ENCODE measurements around the gene BCS1L.

The BCS1L gene

DNA sequence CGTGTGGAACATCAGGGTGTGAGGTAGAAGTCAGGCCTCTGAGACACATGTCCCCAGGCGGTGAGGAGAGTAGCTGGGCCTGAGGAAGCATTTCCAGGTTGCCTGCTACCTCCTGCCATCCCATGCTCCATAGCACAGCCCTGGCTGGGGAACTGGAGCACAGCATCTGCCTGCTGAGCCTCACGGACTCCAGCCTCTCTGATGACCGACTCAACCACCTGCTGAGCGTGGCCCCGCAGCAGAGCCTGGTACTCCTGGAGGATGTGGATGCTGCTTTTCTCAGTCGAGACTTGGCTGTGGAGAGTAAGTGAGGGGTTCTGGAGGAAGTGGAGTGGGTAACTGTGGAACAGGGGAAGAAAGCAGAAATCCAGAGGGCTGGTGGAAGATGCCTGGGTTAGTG is 2.9 kb downstream of the BCS1L start:
- DNase-seq (ENCODE audit: low spot score), result no peak

DNA sequence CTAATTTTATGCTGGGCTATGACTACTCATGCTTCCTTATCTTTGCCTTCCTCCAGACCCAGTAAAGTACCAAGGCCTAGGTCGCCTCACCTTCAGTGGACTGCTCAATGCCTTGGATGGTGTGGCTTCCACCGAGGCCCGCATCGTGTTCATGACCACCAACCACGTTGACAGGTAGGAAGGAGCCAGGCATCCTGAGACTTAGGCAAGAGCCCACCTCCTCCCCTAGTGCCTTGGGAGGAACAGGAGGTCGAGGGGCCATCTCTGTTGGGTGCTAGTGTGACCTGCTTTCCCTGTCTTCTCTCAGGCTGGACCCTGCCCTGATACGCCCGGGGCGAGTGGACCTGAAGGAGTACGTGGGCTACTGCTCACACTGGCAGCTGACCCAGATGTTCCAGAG is 3.3 kb downstream of the BCS1L start:
- DNase-seq (ENCODE audit: low spot score), result no peak

DNA sequence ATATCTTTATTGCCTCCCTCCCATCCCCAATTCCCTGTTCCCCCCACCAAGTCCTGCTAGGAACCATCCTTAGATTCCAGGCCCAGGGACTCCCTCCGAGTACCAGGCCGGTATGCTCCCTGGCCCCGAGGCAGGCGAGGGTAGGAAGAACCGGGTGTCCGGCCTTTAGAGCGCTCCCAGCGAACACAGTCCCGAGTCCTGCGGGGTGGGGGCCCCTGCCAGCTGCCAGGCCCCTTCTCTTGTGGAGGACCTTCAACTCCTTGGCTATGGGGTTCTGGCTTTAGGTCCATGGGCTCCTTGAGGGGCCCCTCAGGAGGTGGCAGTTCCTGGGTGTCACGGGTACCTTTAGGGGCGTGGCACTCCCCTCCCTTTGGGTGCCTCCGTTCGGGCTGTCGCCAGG is 4.4 kb downstream of the BCS1L start:
- DNase-seq (ENCODE audit: low spot score), result no peak

DNA sequence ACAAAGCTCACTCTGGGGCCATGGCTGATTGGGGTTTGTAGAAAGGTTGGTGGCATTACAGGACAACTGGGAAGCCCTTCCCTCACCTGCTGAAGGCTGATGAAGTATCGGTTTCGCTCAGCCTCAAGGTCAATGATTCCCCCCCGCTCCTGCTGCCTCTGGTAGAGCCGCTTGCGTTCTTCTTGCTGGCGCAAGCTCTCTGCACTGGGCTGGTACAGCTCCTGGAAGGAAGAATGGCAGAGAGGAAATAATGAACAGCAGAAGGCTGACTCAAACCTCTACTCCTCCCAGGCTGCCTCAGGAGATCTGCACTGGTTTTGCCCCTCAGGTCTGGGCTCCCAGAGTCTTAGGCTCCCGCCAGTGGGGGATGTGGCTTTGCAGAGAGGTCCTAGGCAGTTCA is 5.2 kb downstream of the BCS1L start:
- no peak for DNase-seq (ENCODE audit: low spot score)

DNA sequence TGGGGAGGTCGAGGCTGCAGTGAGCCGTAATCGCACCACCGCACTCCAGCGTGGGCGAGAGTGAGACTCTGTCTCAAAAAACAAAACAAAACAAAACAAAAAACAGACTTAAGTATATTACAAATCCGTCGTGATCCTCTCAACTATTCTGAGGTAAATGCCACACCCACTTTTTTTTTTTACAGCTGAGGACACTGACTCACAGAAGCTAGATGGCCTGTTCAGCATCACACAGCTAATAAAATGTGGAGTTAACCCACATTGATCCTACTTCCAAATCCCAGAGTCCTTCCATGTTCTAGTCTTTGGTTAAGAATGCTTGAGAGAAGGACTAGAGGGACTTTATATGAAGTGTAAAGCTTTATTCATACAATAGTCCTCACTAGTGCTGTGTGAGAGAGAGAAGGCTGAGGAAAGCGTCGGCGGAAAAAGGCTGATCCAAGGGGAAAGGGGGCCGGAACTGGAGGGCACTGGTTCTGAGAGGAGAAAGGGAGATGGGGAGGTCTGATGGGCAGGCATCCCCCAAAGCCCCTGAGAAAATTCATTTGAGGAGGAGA is 11.7 kb downstream of the BCS1L start:
- DNase-seq (ENCODE audit: low spot score), result no peak

DNA sequence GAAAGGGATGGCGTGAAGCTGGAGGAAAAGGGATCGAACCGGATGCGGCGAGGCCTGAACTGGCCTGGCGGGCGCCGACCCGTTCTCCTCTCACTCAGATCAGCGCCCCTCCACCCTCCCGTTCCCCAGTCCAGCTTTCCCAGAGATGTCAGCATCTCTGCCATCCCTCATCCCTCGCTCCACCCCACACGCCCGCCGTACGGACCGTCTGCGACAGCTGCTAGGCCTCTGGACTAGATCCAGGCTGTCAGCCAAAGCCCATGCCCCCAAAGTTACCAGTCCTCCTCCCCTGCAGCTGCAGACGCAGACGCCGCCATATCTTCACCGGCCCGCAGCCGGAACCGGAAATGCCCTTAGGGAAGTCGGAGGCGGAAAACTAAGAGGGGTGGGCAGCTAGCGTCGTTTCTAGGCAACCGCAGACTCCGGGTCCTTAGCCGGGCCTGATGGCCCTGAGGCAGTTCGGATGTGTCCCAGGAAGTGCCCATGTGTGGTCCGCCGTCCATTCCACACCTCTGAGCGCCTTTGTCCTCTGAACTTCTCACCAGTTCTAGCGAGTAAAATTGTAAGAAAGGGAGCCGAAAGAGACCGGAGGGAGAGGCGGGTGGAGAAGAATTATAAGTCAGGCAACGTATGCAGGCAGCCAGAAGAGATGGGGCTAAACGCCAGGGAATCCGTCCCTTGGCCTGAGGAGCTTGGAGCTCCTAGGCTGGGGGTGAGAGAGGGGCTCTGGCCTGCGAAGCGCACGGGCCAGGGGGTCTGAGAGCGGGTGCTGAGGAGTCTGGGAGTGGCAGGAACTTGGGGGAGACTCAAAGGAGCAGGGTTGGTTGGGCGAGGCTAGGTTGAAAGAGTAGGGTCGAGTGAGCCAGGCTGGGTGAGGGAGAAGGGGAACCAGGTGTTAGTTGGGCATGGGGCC is 12.4 kb downstream of the BCS1L start, which contains the start of the genes RNF25 and STK36:
RNF25 (minus strand) TSS at position 349 of the 913 bp plus-strand sequence; CDS start at position 317, 32 bp downstream.
STK36 (plus strand) TSS at position 433 of the 913 bp plus-strand sequence. CDS start 744 bp downstream, outside the sequence.
- DNase-seq (ENCODE audit: low spot score), result peak; percentile 89

DNA sequence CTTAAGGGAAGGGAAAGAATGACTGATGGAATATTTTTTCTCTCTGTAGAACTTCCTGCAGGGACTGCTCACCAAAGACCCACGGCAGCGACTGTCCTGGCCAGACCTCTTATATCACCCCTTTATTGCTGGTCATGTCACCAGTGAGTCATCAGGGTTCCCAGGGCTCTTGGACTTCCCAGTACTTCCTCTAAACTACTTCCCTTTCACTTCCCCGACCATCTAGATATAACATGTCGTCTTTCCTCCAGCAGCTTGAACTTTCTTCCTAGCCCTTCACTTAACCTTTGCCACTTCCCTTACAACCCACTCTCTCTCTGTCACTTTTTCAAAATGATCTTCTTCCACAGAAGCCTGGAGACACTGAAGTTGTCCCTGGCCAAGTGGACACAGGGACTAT is 19.6 kb downstream of the BCS1L start:
- DNase-seq (ENCODE audit: low spot score), result no peak

DNA sequence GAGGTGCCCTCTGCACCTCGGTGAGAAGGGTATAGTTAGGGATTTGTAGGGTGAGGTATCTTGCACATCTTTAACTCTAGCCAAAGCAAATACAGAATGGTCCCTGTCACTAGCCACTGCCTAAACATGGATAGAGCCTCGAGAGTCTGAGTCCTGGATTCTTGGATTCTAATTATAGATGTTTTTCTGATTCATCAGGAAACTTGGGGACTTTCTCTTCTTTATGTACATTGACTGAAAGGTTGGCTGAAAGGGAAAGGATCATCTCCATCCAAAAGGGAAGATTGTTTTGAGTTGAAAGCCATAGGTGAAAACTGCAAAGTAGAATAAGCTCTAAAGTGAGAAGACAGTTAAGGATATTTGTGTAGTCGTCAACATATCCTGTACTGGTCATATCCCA is 20.6 kb downstream of the BCS1L start:
- no peak for DNase-seq (ENCODE audit: low spot score)

DNA sequence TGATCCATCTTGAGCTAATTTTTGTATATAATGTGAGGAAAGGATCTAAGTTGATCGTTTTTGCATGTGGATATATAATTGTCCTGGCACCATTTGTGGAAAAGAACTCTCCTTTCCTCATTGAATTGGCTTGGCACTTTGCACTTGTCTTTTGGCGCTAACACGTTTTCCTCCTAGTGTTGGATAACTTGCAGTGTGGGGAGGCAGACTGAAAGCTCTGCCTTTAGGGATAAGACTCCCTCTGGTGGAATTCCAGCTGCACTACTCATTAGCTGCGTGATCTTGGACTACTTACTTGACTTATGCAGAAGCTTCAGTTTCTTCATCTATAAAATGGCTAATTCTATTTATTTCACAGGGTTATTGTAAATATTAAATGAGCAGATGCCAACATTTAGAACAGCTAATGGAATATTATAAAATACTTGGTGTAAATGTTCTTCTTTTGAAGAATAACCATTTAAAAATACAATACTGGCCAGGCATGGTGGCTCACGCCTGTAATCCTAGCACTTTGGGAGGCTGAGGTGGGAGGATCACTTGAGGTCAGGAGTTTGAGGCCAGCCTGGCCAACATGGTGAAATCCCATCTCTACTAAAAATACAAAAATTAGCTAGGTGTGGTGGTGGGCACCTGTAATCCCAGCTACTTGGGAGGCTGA is 28.0 kb downstream of the BCS1L start:
- peak; percentile 31 for DNase-seq (ENCODE audit: low spot score)

DNA sequence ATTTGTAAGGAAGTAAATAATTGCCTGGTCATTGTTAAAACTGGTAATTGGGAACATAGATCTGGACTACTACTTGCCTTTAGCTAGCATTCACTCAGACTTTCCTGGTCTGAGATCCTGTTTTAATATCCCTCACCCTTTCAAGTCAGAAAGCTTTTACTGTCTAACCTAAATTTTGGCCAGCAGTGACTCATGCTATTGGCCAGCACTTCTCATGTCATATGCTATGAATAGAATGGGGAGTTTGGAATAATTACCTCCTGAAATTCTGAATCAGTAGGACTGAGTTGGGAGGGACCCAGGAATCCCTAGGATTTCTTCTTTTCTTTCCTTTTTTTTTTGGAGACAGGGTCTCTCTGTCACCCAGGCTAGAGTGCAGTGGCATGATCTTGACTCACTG is 31.8 kb downstream of the BCS1L start:
- DNase-seq (ENCODE audit: low spot score), result no peak

DNA sequence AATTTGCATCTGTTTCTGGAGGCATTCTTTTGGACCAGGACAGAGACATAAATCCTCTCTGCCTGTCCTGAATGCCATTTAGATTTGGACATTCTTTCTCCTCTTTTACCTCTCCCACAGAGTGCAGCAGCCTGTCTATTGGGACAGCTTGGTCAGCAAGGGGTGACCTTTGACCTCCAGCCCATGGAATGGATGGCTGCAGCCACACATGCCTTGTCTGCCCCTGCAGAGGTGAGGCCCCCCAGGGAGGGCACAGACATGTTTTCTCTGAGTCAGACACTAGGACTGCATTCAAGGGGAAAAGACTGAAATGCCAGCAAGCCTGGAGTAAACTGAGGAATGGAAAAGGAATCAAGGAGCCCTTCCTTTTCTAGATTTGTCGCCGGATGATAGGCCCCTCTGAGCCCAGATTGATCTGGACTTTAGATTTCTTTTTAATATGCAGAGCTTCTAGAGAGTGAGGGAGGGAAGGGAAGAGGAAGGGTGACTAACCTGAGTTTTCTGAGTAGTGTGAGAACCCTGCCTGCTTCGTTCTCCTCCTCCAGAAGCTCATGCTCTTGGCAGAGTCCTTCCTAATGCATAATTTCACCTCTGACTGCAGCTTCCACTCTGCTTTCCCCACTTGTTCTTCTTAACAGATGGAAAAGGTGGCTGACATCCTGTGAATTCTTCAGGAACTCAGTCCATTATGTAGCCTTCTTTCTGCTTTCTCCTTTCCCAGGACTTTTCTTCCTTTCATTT is 35.1 kb downstream of the BCS1L start:
- DNase-seq (ENCODE audit: low spot score), result no peak

DNA sequence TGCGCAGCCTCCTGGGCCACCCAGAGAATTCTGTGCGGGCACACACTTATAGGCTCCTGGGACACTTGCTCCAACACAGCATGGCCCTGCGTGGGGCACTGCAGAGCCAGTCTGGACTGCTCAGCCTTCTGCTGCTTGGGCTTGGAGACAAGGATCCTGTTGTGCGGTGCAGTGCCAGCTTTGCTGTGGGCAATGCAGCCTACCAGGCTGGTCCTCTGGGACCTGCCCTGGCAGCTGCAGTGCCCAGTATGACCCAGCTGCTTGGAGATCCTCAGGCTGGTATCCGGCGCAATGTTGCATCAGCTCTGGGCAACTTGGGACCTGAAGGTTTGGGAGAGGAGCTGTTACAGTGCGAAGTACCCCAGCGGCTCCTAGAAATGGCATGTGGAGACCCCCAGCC is 39.4 kb downstream of the BCS1L start:
- no peak for DNase-seq (ENCODE audit: low spot score)

DNA sequence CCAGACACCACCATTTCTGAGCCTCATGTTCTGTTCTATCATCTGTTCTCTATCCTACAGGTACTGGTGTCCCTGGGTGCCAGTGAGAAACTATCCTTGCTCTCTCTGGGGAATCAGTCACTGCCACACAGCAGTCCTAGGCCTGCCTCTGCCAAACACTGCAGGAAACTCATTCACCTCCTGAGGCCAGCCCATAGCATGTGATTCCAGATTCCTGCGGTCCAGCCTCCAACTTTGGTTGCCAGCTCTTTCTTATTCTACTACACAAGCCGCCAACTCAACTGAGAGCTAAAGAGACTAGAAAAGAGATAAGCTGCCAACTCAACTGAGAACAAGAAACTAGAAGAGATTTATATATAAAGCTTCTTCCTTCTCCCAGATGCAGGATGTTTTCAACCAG is 42.3 kb downstream of the BCS1L start:
- no peak for DNase-seq (ENCODE audit: low spot score)

DNA sequence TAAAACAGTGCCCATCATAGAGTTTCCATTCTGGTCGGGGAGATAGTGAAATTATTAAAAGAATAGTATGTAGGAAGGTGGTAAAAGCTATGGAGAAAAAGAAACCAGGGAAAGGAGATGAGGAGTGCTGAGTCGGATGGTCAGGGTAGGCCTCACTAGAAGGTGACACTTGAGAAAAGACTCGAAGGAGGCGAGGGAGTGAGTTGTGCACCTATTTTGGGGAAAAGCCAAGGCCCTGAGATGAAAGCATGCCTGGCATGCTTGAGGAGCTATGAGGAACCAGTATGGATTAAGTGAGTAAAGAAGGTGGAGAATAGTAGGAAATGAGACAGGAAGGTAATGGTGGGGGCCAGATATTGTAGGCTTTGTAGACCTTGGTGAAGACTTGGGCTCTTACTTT is 43.9 kb downstream of the BCS1L start:
- no peak for DNase-seq (ENCODE audit: low spot score)

DNA sequence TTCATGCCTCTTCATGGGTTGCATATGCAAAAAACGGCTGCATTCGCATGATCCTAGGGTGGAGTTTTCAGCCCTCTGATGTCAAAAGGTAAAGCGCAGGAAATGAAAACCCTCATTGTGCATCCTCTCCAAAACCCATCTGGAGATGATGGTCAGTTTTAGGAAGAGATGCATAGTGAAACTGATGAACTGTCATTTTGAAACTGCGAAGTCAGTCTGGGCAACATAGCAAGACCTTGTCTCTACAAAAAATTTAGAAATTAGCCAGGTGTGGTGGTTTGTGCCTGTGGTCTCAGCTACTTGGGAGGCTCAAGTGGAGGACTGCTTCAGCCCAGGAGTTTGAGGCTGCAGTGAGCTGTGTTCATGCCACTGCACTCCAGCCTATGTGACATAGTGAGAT is 48.6 kb downstream of the BCS1L start:
- no peak for DNase-seq (ENCODE audit: low spot score)

DNA sequence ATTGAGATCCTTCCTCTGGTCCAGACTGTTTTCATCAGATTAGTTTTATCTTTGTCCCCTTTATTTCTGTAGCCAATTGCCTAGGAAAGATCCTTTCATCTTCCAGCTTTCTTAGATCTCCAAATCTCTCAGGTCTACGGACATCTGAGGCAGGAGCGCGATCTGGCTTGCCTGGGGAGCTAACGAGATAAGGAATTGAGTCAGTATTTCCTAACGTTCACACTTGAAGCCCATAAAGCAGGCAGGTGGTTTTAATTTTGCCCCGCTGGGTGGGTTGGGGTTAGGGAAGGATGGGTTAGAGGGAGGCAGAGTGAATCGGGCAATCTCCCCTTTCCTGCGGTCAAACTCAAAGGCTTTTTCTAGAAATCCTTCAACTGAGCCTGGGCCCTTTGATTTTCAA is 50.4 kb downstream of the BCS1L start:
- DNase-seq (ENCODE audit: low spot score), result no peak

DNA sequence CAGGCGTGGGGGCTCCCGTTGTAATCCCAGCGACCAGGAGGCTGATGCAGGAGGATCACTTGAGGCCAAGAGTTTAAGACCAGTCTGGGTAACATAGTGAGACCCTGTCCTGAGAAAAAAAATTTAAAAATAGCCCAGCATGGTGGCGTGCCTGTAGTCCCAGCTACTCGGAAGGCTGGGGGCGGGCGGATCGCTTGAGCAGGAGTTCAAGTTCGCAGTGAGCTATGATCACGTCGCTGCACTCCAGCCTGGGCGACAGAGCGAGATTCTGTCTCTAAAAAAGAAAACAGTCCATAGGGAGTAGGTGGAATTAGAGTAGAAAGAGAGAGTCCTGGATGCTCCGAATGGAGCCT is 50.8 kb downstream of the BCS1L start:
- no peak for DNase-seq (ENCODE audit: low spot score)

DNA sequence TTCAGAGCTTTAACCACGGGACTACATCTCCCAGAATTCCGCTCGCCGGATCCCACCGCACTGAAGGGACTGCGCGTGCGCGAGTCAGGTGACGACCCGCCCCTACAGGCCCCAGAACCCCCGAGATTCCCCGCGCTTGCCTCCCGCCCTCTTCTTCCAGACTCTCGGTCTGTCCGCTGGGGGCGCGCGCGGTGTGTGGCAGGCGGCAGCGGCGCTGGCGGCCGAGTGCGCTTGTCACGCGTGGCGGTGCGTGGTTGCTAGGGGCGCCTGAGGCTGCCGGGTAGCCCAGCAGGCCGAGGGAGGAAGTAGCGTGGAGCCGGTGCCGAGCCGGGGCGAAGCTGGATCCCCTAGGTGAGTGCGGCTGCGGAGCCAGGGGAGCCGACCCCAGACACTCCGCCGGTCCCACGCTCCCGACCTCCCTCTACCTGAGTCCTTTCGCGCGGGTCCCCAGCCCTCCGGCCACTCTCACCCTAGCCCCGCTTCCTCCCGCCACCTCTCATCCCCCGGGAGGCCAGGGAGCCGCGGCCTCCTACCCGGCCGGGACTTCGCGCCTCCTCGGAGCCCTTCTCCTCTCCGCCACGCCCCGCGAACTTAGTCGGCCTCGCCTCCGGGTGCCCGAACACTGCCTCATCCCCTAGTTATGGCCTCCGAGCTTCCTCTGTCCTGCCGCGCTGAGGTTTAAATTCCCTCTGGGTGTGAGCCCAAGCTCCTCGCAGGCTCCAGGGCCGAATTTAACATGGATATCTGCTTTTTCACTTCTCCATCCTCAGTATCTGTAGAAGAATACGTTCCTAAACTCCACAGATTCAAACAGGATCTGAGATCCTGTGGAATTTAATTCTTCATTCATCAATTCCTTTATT is 51.4 kb downstream of the BCS1L start, which contains the start of gene TTLL4:
TTLL4 (plus strand) TSS at position 149 of the 863 bp plus-strand sequence. CDS start 26,842 bp downstream, outside the sequence.
- DNase-seq (ENCODE audit: low spot score), result peak; percentile 100

DNA sequence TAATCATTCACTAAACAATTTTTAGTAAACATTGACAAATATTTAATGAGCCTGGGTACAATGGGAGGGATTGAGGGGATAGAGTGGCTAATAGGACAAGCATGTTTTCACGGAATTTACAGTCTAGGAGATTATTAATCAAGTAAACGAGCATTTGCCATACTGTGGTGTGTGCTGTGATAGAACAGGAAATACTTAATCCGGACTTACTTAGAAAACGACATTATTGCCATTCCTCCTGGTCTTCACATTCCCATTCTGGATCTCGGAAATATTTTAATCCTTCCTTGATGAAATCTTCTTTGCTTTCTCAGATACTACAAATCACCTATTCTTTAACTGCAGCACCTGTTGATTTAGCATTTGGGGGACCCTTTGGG is 52.1 kb downstream of the BCS1L start:
- peak; percentile 17 for DNase-seq (ENCODE audit: low spot score)
